GM23338 (cell line): ENCODE results near the gene GATAD2A. TPM values are rescaled to one million over a fixed set of nuclear protein-coding genes. Genes with fewer than 3 reads are reported as not detected.

Source experiments
- ATAC-seq: fragments of 200-7000 bp; cut with Tn5 transposase; 3 replicates; pipeline ENCODE4 v1.9.1; 2020
- DNase-seq: peaks from one replicate; pipeline ENCODE4 v3.0.0-alpha.2; 2015; ENCODE audit warnings: low spot score
- H2AFZ ChIP-seq: fragments of 200-600 bp; sonication (generic); 2 replicates; pipeline ENCODE4 v1.8.0; 2016; ENCODE audit warnings: antibody characterized with exemption, mild to moderate bottlenecking, moderate library complexity
- H3F3A ChIP-seq: fragments of 200-600 bp; sonication (generic); replicated peaks from 2 replicates; pipeline ENCODE4 v1.8.0; 2017; ENCODE audit warnings: antibody characterized with exemption, mixed run types, low read depth
- H3K27ac ChIP-seq: fragments of 200-600 bp; sonication (generic); 2 replicates; pipeline ENCODE4 v1.6.1; 2016; ENCODE audit warnings: low read depth
- H3K27me3 ChIP-seq: fragments of 200-600 bp; sonication (generic); 2 replicates; pipeline ENCODE4 v1.8.0; 2016; ENCODE audit warnings: mild to moderate bottlenecking, mixed run types, moderate library complexity; ENCODE audit not compliant: insufficient read depth
- H3K36me3 ChIP-seq: fragments of 200-600 bp; sonication (generic); 2 replicates; pipeline ENCODE4 v1.8.0; 2016; ENCODE audit warnings: mild to moderate bottlenecking; ENCODE audit not compliant: insufficient read depth
- H3K4me1 ChIP-seq: fragments of 200-600 bp; sonication (generic); 2 replicates; pipeline ENCODE4 v1.8.0; 2016; ENCODE audit warnings: mild to moderate bottlenecking, moderate library complexity; ENCODE audit not compliant: insufficient read depth
- H3K4me2 ChIP-seq: fragments of 200-600 bp; sonication (generic); 2 replicates; pipeline ENCODE4 v1.7.1; 2017; ENCODE audit warnings: mixed run types
- H3K4me3 ChIP-seq: fragments of 200-600 bp; sonication (generic); 2 replicates; pipeline ENCODE4 v1.6.1; 2016; ENCODE audit warnings: mixed run types
- H3K79me2 ChIP-seq: fragments of 200-600 bp; sonication (generic); replicated peaks from 2 replicates; pipeline ENCODE4 v1.8.0; 2017; ENCODE audit warnings: mild to moderate bottlenecking; ENCODE audit not compliant: insufficient read depth
- H3K9me2 ChIP-seq: fragments of 200-600 bp; sonication (generic); 2 replicates; pipeline ENCODE4 v1.8.0; 2017; ENCODE audit not compliant: insufficient read depth
- H4K20me1 ChIP-seq: fragments of 200-600 bp; sonication (generic); replicated peaks from 2 replicates; pipeline ENCODE4 v1.8.0; 2017; ENCODE audit warnings: mild to moderate bottlenecking; ENCODE audit not compliant: insufficient read depth
- H3K27ac Mint-ChIP-seq: 2 replicates; pipeline ENCODE4 v1.8.0; 2020; ENCODE audit warnings: inconsistent platforms, mild to moderate bottlenecking, moderate library complexity, mixed read lengths
- H3K27me3 Mint-ChIP-seq: 3 replicates; pipeline ENCODE4 v1.8.0; 2022; ENCODE audit warnings: low read depth, mild to moderate bottlenecking, moderate library complexity, mixed read lengths, inconsistent platforms; ENCODE audit not compliant: insufficient read depth, poor library complexity
- H3K36me3 Mint-ChIP-seq: 3 replicates; pipeline ENCODE4 v1.8.0; 2021; ENCODE audit warnings: low read depth, mild to moderate bottlenecking, inconsistent platforms, moderate library complexity, mixed read lengths
- H3K4me1 Mint-ChIP-seq: 3 replicates; pipeline ENCODE4 v1.8.0; 2020; ENCODE audit warnings: mild to moderate bottlenecking, inconsistent platforms, mixed read lengths
- H3K4me3 Mint-ChIP-seq: 3 replicates; pipeline ENCODE4 v1.8.0; 2021; ENCODE audit warnings: moderate library complexity, mild to moderate bottlenecking, inconsistent platforms, mixed read lengths
- H3K9me3 Mint-ChIP-seq: 3 replicates; pipeline ENCODE4 v1.8.0; 2020; ENCODE audit warnings: moderate library complexity, mild to moderate bottlenecking, inconsistent platforms, mixed read lengths
- EZH2 ChIP-seq: fragments of 200-600 bp; sonication (generic); IDR thresholded peaks from one replicate; pipeline ENCODE4 v1.8.0; 2017; ENCODE audit warnings: antibody characterized with exemption, mild to moderate bottlenecking, low read depth; ENCODE audit not compliant: unreplicated experiment
- POLR2AphosphoS5 ChIP-seq: IDR thresholded peaks from 2 replicates; pipeline ENCODE4 v1.6.1; 2016; ENCODE audit warnings: antibody characterized with exemption, low read depth
- STAT1 ChIP-seq: IDR thresholded peaks from one replicate; pipeline ENCODE4 v1.6.1; 2016; ENCODE audit warnings: antibody characterized with exemption; ENCODE audit not compliant: unreplicated experiment
- ZNF114 ChIP-seq: fragments of 250-450 bp; sonication (Bioruptor Pico); IDR thresholded peaks from 2 replicates; pipeline ENCODE4 v1.5.0; 2020; ENCODE audit warnings: mild to moderate bottlenecking, moderate library complexity
- polyA plus RNA-seq: library from polyadenylated mRNA; unstranded; fragments of >200 nt; fragmentation: Nextera tagmentation; extraction: Ambion mirVana; gene quantifications from 2 replicates; pipeline ENCODE4 v1.2.1, GENCODE V29; 2016
- total RNA-seq: library from RNA; depleted of rRNA; stranded (reverse); fragments of >200 nt; shearing (Covaris generic); gene quantifications from 2 replicates; pipeline ENCODE4 v1.2.3, GENCODE V29; 2014
- TF ChIP-seq, protein P1 (sequence below): fragments of 250-450 bp; sonication (Bioruptor Pico); IDR thresholded peaks from 2 replicates; pipeline ENCODE4 v1.5.0; 2020; ENCODE audit warnings: mild to moderate bottlenecking, moderate library complexity
- TF ChIP-seq, protein P2 (sequence below), 2 experiments: fragments of 200-600 bp in 1 of 2; sonication (generic) in 1 of 2; conservative IDR thresholded peaks; 2 replicates each; pipeline versions ENCODE4 v1.5.1 to v1.6.1; 2016 to 2017; ENCODE audit warnings: antibody characterized with exemption in 2 of 2, low read depth in 2 of 2, mild to moderate bottlenecking in 2 of 2, moderate library complexity in 1 of 2

The GATAD2A gene
- total and polyA plus RNA-seq, 2 experiments from 2014 or later: 40.0 to 151 TPM

DNA sequence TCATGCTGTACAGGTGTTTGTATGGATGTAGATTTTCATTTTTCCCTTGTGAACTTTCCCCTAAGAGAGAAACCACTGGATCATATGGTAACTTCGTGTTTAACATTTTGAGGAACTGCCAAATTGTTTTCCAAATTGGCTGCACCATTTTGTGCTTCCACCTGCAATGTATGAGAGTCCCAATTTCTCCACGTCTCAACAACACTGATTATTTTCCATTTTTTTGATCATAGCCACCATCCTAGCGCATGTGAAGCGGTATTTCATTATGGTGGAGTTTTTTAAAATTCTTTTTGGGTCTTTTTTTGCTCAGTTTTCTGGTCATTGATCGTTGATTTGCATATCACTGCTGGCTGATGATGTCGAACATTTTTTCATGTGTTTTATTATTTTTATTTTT lies 115.5 kb downstream of the GATAD2A start:
- Histone ChIP-seq H3K4me3 (no peak overlapping the region), H3K27me3 (no peaks in the 10 kb centered on the region), H2AFZ (no peak overlapping the region), H3K9me2 (no peaks in the 10 kb centered on the region), H3K27ac (no peak overlapping the region), H3K4me1 (peaks cover 2% of the 10 kb centered on the region; the same call in 1 of the 2 replicates), H3K79me2 (peaks cover 89% of the 10 kb centered on the region), H3K4me2 (no peak overlapping the region), H4K20me1 (peaks cover 46% of the 10 kb centered on the region), H3F3A (peaks cover 11% of the 10 kb centered on the region; the same call in 1 of the 2 replicates), H3K36me3 (peaks cover 9% of the 10 kb centered on the region; the same call in 1 of the 2 replicates)
- Mint-ChIP-seq H3K9me3 (no peaks in the 10 kb centered on the region; the same call in 2 of the 3 replicates), H3K4me1 (peaks cover 5% of the 10 kb centered on the region; the same call in 2 of the 3 replicates), H3K27me3 (peaks cover 6% of the 10 kb centered on the region), H3K4me3 (no peak overlapping the region), H3K27ac (no peak overlapping the region), H3K36me3 (peaks cover 45% of the 10 kb centered on the region)
- no peak for ATAC-seq
- TF ChIP-seq, protein P1, sequence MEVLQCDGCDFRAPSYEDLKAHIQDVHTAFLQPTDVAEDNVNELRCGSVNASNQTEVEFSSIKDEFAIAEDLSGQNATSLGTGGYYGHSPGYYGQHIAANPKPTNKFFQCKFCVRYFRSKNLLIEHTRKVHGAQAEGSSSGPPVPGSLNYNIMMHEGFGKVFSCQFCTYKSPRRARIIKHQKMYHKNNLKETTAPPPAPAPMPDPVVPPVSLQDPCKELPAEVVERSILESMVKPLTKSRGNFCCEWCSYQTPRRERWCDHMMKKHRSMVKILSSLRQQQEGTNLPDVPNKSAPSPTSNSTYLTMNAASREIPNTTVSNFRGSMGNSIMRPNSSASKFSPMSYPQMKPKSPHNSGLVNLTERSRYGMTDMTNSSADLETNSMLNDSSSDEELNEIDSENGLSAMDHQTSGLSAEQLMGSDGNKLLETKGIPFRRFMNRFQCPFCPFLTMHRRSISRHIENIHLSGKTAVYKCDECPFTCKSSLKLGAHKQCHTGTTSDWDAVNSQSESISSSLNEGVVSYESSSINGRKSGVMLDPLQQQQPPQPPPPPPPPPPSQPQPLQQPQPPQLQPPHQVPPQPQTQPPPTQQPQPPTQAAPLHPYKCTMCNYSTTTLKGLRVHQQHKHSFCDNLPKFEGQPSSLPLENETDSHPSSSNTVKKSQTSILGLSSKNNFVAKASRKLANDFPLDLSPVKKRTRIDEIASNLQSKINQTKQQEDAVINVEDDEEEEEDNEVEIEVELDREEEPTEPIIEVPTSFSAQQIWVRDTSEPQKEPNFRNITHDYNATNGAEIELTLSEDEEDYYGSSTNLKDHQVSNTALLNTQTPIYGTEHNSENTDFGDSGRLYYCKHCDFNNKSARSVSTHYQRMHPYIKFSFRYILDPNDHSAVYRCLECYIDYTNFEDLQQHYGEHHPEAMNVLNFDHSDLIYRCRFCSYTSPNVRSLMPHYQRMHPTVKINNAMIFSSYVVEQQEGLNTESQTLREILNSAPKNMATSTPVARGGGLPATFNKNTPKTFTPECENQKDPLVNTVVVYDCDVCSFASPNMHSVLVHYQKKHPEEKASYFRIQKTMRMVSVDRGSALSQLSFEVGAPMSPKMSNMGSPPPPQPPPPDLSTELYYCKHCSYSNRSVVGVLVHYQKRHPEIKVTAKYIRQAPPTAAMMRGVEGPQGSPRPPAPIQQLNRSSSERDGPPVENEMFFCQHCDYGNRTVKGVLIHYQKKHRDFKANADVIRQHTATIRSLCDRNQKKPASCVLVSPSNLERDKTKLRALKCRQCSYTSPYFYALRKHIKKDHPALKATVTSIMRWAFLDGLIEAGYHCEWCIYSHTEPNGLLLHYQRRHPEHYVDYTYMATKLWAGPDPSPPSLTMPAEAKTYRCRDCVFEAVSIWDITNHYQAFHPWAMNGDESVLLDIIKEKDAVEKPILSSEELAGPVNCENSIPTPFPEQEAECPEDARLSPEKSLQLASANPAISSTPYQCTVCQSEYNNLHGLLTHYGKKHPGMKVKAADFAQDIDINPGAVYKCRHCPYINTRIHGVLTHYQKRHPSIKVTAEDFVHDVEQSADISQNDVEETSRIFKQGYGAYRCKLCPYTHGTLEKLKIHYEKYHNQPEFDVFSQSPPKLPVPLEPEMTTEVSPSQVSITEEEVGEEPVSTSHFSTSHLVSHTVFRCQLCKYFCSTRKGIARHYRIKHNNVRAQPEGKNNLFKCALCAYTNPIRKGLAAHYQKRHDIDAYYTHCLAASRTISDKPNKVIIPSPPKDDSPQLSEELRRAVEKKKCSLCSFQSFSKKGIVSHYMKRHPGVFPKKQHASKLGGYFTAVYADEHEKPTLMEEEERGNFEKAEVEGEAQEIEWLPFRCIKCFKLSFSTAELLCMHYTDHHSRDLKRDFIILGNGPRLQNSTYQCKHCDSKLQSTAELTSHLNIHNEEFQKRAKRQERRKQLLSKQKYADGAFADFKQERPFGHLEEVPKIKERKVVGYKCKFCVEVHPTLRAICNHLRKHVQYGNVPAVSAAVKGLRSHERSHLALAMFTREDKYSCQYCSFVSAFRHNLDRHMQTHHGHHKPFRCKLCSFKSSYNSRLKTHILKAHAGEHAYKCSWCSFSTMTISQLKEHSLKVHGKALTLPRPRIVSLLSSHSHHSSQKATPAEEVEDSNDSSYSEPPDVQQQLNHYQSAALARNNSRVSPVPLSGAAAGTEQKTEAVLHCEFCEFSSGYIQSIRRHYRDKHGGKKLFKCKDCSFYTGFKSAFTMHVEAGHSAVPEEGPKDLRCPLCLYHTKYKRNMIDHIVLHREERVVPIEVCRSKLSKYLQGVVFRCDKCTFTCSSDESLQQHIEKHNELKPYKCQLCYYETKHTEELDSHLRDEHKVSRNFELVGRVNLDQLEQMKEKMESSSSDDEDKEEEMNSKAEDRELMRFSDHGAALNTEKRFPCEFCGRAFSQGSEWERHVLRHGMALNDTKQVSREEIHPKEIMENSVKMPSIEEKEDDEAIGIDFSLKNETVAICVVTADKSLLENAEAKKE (CRISPR knock-in tag): no peak
- no peak for TF ChIP-seq ZNF114 (CRISPR knock-in tag)
- TF ChIP-seq EZH2: no peak
- TF ChIP-seq POLR2AphosphoS5: no peak
- TF ChIP-seq STAT1: no peak
- TF ChIP-seq, protein P2, sequence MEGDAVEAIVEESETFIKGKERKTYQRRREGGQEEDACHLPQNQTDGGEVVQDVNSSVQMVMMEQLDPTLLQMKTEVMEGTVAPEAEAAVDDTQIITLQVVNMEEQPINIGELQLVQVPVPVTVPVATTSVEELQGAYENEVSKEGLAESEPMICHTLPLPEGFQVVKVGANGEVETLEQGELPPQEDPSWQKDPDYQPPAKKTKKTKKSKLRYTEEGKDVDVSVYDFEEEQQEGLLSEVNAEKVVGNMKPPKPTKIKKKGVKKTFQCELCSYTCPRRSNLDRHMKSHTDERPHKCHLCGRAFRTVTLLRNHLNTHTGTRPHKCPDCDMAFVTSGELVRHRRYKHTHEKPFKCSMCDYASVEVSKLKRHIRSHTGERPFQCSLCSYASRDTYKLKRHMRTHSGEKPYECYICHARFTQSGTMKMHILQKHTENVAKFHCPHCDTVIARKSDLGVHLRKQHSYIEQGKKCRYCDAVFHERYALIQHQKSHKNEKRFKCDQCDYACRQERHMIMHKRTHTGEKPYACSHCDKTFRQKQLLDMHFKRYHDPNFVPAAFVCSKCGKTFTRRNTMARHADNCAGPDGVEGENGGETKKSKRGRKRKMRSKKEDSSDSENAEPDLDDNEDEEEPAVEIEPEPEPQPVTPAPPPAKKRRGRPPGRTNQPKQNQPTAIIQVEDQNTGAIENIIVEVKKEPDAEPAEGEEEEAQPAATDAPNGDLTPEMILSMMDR (conservative IDR thresholded peaks at IDR 0.05; ENCODE audit: low read depth in 2 of 2): no peak
- no peak for DNase-seq
